CD4-positive, alpha-beta T cell treated with Interleukin-17A for 4 hours (primary cell): ENCODE measurements around the gene EMC6.

Experiments
- DNase-seq: peaks from one replicate; pipeline ENCODE4 v3.0.0-alpha.2; 2020; ENCODE audit warnings: mixed read lengths

EMC6 gene

DNA sequence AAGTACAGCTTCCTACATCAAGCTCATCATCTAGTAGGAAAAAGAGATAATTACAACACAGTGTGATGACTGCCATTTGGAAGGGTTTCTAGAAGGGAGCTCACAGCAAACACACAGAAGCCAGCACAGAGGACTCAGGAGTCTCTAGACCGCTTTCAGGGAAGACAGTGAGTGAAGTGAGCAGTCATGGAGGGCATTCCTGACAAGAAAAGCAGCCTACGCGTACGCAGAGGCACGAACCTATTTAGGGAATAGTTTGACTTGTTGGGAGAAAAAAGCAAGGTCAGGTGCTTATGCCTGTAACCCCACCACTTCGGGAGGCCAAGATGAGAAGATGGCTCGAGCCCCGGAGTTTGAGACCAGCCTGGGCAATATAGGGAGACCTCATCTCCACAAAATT lies 46.7 kb downstream of the EMC6 start:
- DNase-seq: no peak

DNA sequence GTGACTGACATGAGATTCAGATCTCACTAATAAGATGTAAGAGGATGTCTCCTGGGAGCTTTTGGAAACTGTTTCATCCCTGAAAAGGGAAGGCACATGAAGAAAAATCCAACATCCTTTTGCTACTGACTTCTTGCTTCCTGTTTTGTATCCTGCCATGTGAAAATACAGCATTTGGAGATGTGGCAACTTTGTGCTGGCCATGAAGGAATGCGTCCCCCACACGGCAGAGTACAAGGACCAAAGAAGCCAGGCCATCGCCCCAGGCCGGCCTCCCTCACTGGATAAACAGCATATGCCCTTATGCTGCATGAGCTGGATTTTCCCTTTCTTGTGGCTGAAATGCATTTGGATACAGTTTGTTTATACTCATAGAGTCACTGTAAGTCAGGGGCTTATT lies 49.6 kb downstream of the EMC6 start:
- DNase-seq: no peak

DNA sequence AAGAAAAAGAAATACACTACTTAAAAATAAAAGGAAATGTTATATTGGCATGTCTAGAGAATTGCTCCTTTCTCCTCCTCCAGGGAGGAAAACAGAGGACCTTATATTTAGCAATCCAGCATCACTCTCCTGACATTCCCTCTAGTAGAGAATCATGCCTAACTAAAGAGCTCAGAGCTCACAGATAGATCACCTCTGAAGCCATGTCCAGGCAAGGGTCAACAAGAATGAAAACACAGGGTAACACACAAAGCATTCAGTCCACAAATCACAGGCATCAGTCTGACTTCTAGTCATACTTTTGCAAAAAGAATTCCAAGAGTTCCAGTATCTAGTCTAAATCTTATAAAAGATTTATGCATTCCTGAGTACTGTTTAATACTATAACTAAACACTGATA lies 50.7 kb downstream of the EMC6 start:
- no peak for DNase-seq
